CD4-positive, alpha-beta T cell treated with Interleukin-6 at 100 ng/mL for 8 hours (primary cell): ENCODE data around the gene SLC1A1.

Experiments
- DNase-seq: peaks from one replicate; pipeline ENCODE4 v3.0.0-alpha.2; 2020; ENCODE audit warnings: mixed read lengths, low spot score

The SLC1A1 gene

DNA sequence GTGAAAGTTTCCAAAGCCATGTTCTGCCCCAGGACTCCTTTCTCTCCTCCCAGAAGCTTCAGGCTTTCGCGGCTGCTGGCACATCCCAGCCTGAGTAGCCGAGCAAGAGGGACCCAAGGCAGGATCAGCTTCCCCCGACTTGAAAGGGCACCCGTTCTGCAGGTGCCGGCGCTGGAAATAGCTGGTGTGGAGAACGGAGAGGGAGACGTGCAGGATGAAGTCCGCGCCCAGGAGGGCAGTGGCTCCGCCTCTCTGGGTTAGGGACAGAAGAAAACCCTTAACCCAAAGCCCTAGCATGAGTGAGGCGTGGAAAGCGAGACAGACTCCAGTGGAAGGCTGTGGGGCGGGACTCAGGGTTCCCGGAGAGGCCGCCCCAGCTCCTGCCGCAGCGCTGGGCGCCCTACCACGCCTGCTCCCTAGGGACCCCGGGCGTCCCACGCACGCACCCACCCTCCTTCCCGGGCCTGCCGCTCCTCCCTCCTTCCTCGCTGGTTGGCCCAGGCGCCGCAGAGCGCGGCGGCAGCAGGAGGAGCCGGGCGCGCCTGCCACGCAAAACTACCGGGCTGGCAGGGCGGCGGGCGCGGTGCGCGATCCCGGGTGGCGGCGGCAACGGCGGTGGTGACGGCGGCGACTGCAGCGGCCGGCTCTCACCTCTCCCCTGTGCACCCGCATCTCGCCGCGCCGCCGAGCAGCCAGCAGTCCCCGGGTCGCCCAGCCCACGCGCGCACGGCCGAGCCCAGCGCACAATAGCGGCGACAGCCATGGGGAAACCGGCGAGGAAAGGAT is at the start of gene SLC1A1:
SLC1A1 (plus strand) TSS at position 550 of the 786 bp plus-strand sequence; CDS start at position 762, 212 bp downstream.
- no peak for DNase-seq

DNA sequence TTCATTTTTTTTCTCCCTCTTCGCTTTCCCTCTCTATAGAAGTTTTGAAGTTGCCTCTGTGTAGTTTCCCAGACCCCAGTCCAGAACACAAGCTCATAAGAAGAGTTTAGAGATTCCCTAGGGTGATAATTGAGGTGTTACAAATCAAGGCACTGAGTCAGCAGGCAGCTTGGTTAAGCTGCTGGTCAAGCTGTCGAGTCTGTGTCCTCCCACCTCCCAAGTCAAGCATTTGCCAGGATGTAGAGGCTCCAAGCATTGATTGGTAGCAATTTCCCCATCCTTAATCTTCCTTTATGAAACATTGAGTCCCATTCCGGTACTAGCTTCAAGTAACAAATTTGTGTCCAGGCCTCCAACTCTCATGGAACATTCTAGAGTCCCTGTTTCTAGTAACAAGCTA is 47.5 kb upstream of the SLC1A1 start:
- DNase-seq, result no peak

GRCh38 chr9:4443439-4443838 is 46.8 kb upstream of the SLC1A1 start:
- DNase-seq, result no peak

GRCh38 chr9:4461437-4461836 is 28.8 kb upstream of the SLC1A1 start:
- no peak for DNase-seq

DNA sequence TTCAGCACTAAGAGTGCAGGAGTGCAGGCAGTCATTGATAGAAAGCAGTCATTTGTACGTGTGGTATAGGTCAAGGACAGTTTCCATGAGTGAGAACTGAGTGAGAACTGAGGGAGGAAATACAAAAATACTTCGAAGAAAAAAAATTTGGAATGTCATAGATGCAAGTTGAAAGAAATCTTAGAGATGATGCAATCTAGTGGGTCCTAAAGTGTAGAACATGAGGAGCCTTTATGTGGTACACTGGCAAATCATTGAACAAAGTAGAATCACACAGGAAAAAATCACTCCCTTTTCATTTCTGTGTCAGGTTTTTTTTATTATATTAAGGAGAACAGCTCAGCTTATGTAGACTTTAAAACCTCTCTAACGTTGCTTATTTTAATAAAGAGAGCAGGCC is 26.4 kb upstream of the SLC1A1 start:
- DNase-seq, result no peak

GRCh38 chr9:4464911-4465513 is 25.3 kb upstream of the SLC1A1 start:
- no peak for DNase-seq

DNA sequence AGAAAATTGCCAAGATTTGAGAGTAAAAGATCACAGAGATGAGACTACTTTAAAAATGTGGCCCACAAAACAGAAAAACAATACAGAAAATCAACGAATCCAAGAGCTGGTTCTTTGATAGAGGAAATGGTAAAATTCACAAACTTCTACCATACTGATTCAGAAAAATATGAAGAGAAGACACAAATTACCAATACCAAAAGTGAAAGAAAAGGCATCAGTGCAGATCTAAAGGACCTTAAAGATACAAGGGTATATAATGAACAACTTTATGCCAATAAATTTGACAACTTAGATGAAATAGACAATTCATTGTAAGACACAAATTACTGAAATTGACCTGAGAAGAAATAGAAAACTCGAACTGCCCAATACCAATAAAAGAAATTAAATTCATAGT is 24.4 kb upstream of the SLC1A1 start:
- no peak for DNase-seq

- DNase-seq, result no peak
Observed at GRCh38 chr9:4475301-4475700, 15.0 kb upstream of the SLC1A1 start.

DNA sequence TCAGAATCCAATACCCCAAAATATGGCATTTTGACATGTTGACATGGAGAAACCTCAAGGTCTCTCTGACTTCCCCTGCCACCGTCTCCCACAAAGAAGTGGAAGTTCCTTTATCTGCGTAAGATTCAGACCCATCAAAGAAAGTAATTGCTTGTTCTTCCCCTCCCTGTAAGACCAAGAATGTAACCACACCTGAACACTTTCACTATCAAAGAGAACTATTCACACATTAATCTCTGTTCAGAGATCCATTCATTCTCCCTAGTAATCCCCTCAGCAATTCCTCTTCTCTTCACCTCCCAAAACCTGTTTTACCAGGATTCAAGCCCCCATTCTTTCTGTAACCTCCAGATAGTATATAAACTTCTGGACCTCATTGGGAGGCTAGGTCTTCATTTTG is 4.1 kb upstream of the SLC1A1 start:
- no peak for DNase-seq

- no peak for DNase-seq
Observed at GRCh38 chr9:4489562-4489918, 728 bp upstream of the SLC1A1 start.

GRCh38 chr9:4490705-4491625 is 697 bp downstream of the SLC1A1 start:
- no peak for DNase-seq

GRCh38 chr9:4491626-4491975 is 1.3 kb downstream of the SLC1A1 start:
- no peak for DNase-seq

DNA sequence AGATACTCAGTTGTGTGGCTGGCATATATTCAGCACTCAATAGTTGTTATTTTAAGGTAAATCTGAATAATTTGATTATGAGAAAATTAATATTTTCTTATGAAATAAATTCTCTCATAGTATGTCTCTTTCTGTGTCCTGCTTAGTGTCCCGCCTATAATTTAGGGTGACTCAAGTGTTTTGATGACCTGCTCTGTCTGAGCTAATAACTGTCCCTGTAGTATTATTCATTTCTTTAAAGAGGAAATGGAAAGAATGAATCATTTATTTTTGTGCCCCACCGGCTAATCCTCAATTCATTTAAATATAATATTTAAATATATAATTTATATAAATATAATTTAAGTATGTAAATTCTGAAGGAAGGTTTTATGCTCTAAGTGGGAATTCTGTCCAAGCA is 4.1 kb downstream of the SLC1A1 start:
- DNase-seq, result no peak

- DNase-seq, result no peak
Observed at GRCh38 chr9:4494806-4495205, 4.5 kb downstream of the SLC1A1 start.

DNA sequence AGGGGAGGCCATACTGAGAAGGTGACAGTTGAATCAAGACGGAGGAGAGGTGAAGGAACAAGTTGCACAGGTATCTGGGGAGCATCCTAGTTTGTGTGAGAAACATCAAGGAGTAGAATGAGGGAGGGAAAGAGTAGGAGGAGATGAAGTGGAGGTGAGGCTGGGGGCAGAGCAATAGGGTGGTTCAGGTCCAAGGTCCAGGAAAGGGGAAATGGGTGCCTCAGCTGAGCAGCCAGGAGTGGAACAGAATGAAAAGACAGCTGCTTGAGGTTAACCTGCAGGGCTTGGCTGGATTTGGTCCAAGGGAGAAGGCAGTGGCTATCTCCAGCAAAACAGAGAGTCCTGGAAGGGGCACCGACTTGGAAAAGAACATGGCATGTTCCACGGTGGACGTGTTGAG is 5.3 kb downstream of the SLC1A1 start:
- no peak for DNase-seq

- DNase-seq, result no peak
Observed at GRCh38 chr9:4496497-4496896, 6.2 kb downstream of the SLC1A1 start.

DNA sequence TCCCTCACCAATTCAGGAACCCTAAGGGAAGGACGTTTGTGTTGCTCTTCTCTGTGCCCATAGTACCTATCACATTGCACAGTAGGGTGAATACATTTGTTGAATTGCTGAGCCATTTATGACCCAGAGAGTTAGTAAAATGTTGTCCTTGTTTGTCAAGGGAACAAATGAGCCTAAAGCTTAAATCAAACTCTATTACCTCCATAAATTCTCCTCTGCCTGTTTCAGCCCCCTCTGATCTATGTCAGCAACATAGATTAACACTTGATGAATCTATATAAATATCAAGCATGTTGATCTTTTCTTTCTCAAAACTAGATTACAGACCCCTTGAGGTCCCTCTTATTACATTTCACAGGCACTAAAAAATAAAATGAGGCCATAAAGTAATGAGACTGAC is 7.1 kb downstream of the SLC1A1 start:
- no peak for DNase-seq

- DNase-seq, result no peak
Observed at GRCh38 chr9:4497855-4498254, 7.6 kb downstream of the SLC1A1 start.

DNA sequence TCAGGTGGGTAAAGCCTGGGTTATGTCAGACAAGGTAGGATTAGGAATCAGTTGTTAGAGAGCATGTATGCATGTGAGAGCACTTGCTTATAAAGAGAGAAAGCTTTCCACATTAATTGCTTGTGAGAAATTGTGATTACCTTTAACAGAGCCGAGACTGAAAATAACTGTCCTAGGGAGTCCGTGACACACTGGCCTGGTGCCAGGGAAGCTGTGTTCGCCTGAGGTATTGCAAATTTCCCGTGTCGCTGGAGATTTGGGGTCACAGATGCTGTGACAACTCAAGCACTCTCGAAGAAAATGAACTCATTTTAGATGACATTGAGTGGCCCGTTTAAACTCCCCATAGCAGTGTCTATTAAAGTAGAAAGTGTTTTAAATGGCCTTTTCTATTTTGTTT is 9.6 kb downstream of the SLC1A1 start:
- no peak for DNase-seq

GRCh38 chr9:4501147-4501507 is 10.9 kb downstream of the SLC1A1 start:
- no peak for DNase-seq

DNA sequence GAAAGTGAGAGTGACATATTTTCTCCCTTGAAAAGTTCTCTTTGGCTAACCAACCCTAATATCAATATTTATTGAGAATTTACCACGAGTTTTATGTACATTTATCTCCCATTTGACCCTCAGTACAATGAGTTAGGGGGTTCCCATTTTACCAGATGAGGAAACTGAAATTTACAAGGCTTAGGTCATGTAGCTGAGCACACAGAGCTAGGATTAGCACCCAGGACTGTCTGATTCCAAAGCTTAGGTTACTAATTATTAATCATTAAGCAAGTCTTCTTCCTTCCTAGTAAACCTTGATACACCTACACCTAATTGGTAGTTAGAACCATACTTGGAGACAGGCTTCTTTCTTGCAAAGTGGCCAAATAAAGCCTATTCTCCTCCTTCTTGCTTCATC is 12.2 kb downstream of the SLC1A1 start:
- DNase-seq, result no peak

DNA sequence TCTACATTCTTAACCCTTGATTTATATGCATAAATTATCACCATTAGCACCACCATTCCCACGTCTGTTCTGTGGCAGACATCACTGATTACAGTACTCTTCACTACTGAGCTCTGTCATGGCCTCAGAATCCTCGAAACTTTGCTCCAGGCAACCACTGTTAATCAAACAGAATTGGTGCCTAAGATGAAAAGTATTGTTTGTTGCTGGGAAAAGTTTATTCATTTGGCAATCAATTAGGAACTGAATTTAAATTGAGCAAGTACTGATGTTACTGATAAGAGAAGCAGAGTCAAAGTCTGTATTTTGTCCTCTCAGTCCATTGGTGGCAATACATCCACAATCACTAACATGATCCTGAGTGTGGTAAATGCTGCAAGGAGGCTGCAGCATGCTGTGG is 12.8 kb downstream of the SLC1A1 start:
- DNase-seq, result no peak

- no peak for DNase-seq
Observed at GRCh38 chr9:4504250-4504649, 14.0 kb downstream of the SLC1A1 start.
